AG09319 (cell line): ENCODE measurements around the gene RXRB.
A peak's percentile ranks its signal among the peaks of the same experiment; 100 is the strongest.

Source experiments
- DNase-seq: peaks from one replicate; pipeline ENCODE4 v3.0.0-alpha.2; 2010; ENCODE audit warnings: low read depth; ENCODE audit errors: extremely low read depth
- TF ChIP-seq, protein P1 (sequence below): IDR thresholded peaks from 2 replicates; pipeline ENCODE4 v1.5.1; 2011; ENCODE audit warnings: low read depth, mild to moderate bottlenecking, inconsistent platforms, low read length, moderate library complexity

Gene RXRB

DNA sequence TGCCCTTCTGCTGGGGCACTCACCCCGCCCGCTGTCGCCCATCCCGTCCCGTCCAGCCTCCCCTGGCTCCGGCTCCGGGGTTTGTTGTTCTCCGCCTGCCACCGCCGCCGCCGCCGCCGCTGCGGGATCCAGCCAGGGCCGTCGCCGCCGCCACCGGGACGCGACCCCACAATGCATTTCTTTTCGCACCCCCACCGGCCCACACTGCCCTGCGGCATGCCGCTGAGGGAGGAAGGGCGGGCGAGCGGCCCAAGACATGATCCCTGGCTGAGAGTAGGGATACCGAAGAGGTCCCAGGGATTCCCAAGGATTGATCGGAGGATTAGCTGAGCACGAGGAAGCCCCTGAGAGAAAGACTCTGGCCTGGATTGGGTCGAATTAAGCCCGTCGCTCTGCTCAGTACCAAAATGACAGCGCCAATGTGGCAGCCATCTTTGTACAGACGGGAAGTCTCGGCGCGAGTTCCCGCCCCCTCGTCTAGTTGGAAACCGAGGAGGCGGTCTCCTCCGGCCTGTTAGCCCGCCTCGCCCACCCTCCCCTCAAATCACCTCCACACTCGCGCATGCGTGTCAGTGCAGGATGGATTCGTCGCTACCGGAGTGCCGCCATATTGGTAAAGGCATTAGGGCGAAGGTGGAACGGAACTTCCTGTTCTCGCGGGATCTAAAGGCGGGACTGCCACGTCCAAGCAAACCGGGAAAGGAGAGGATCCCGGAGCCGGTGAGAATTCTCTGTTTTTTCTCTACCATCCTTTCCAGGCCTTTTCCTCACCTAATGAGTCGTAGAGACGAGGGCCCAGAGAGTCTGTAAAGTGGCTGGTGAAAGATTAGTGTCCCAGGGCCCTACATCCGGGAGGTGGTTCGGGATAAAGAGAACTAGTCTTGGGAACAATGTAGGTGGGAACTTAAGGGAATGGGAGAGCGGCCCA, at the start of gene RXRB, which contains the start of gene SLC39A7:
Gene RXRB (minus strand): TSS at position 447 of the 928 bp plus-strand sequence. CDS start 189 bp downstream, at position 258.
Gene SLC39A7 (plus strand): TSS at position 649 of the 928 bp plus-strand sequence. CDS start 379 bp downstream, outside the sequence.
- TF ChIP-seq, protein P1, sequence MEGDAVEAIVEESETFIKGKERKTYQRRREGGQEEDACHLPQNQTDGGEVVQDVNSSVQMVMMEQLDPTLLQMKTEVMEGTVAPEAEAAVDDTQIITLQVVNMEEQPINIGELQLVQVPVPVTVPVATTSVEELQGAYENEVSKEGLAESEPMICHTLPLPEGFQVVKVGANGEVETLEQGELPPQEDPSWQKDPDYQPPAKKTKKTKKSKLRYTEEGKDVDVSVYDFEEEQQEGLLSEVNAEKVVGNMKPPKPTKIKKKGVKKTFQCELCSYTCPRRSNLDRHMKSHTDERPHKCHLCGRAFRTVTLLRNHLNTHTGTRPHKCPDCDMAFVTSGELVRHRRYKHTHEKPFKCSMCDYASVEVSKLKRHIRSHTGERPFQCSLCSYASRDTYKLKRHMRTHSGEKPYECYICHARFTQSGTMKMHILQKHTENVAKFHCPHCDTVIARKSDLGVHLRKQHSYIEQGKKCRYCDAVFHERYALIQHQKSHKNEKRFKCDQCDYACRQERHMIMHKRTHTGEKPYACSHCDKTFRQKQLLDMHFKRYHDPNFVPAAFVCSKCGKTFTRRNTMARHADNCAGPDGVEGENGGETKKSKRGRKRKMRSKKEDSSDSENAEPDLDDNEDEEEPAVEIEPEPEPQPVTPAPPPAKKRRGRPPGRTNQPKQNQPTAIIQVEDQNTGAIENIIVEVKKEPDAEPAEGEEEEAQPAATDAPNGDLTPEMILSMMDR, result no peak

DNA sequence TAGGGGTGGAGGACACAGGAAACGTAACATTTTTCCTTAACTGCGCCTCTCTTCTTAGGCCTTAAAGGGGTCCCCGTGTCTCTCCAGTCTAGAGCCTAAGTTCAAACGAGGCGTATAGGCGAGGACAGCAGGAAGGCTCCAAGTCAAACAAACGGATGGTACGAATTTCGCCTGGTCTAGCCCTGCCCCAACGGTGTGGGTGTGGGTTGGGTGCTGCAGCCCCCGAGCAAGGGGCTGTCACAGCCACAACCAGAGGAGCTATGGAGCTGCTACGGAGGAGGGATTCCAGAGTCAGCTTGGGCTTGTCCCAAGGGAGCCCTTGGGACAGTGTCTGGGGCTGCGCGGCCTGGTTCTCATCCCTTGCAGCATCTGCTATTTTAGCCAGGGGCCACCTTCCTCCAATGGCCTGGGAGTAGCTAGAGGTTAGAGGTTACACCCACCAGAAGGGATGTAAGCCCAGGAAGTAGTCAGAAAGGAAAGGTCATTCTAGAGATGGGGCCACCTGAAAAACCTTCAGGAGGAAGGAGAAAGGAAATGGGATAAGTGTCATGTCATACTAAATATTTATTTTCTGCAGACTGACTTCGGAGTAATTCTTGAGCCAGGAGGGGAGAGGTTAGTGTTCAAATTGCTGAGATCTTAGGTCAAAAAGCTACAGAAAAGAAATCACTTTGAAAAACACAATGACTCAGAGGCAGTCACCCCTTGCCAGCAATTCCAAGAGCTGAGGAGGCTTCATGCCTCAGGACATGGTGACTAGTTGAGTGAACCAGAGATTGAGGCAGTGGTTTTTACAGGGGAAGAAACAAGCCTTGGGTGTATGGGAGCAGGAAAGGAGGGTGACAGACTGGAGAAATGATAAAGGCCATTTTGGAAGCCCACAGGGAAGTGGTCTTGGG, 49.5 kb upstream of the RXRB start:
- peak; percentile 39 for DNase-seq
- TF ChIP-seq, protein P1, result no peak

More for the DNA sequence above, at the start of gene RXRB, which contains the start of gene SLC39A7:
- DNase-seq, result peak; percentile 99

DNA sequence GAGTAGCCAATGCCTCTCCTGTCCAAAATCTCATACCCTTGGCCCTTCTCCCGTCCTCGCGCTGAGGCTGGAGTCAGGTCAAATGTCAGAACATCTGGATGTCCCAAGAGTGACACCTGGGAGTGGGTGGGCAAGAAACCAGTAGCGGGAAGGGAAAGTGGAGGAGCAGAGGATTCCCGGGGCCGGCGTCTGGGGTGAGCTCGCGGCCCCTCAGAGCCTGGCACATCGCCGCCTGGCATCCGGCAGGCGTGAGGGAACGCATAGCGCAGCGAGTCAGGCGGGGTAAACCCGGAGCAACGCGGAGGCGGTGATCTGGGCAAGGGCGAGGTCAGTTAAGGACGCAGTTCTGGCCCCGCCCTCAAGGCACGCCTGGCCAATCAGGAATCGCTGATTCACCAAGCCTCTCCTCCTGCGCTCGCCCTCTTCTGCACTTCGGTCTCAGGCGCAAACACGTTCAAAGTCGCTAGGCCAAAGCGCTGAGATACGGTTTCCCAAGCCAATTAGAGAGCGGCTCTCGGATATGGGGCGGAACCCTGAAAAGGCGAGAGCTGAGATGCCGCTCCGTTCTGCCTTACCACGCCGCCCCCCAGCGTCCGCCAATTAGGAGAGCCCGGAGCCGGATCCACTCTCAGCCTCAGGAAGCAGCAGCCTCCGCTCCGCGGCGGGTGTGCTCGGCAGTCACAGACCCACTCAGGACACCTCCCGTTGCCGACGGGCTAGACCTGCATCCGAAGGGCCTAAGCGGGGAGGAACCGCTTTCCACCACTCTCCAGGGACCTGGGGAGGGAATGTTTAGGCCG, 48.7 kb upstream of the RXRB start:
- DNase-seq, result peak; percentile 98
- TF ChIP-seq, protein P1, result peak; percentile 13

DNA sequence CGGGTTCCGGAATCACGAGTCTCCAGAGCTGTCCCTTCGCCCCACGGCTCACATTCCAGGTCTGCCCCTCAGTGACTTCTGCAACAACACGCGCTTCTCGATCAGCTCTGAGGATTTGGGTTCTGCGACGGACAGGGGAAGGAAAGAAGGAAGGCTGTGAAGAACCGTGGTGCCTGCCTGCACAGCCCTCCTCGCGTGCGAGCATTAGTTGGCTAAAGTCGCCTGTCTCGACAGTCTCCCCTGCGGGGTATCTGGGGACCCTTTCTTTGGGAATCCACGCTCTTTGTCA, 48.1 kb upstream of the RXRB start:
- TF ChIP-seq, protein P1, result no peak
- DNase-seq, result no peak

DNA sequence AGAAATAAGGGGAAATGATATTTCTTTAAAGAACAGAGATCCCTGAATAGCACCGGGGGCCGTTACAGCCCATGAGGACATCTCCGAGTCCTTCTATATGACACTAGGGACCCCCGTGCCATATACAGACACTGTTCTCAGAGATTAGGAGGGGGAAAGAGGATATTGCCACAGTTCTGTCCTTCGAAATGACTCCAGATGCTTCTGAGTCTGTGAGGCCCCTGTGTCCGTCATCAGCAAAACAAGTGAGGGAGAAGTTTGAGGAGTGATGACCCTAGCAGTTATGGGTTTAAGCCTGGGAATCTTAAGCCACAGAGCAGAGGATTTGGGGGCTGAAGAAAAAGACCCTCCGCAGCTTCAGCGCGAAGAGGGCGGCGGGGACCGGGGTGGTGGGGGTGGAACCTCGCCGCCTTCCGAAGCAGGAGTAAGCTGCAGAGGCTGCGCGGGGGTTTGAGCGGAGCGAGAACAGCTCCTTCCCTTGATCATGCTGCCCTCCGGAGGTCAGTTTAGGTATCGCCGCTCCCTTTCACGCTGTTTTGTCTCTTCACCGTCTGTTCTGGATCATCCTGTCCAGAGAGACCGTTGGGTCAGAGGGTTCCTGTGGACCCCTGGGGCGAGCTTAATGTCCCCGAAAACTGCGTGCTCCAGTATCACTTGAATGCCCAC, 47.6 kb upstream of the RXRB start:
- TF ChIP-seq, protein P1, result peak; percentile 88
- DNase-seq, result peak; percentile 59

DNA sequence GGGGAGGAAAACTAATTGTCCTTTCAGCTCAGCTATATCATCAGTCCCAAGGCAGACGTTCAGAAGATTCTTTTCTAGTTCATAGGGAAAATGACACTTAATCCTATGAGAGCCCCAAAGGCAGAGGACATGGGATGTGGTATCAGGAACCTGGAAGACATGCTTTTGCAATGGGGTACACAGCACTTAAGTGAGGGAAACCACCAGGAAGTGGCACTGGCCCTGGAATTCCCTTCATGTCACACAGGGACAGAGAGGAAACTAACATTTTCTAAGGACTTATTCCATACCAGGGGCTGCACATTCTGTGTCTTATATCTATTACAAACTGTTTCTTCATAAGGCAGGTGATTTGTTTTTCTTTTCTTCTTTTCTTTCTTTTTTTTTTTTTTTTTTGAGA, 43.0 kb upstream of the RXRB start:
- DNase-seq, result no peak
- TF ChIP-seq, protein P1, result no peak
